ENCODE measurements around the gene SNX18.

SNX18 gene

GRCh38 chr5:54541823-54542783 is 24.5 kb downstream of the SNX18 start:
- no peak for DNase-seq (ENCODE audit: low read depth)

GRCh38 chr5:54544044-54544443 is 26.5 kb downstream of the SNX18 start:
- DNase-seq (ENCODE audit: low read depth): no peak

DNA sequence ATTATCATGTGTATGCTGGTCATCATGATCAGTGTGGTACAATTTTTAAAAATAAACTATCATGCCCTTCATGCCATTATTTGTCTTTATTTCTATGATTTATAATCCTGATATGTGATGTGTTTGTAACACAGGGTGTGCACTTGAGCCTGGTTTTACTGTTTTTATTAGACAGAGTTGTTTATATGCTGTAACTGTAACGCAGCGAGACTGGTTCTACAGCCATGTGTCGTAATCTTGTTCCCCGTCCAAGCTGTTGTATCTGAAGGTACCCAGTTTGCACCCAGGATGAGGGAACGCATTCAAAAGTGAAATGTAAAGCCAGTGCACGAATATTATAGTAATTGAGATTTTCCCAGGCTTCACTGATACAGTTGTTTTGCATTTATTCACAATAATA is 28.2 kb downstream of the SNX18 start:
- DNase-seq (ENCODE audit: low read depth): no peak

- no peak for DNase-seq (ENCODE audit: low read depth)
Observed at GRCh38 chr5:54547711-54548250, 30.2 kb downstream of the SNX18 start.

DNA sequence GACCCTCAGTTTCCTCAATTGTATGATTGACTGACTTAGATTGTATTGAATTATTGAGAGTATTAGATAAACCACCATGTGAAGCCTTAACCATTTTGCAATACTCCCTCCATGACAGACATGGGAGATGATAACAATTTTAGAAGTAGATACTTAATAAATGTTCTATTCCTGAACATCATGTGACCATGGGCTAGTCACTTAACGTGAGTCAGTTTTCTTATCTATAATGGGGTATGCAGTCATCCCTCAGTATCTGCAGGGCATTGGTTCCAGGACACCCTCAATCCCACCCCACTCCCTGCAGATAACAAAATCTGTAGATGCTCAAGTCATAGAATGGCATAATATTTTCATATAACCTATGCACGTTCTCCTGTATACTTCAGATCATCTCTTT is 31.0 kb downstream of the SNX18 start:
- DNase-seq (ENCODE audit: low read depth): no peak

- DNase-seq (ENCODE audit: low read depth): no peak
Observed at GRCh38 chr5:54551292-54551691, 33.7 kb downstream of the SNX18 start.

DNA sequence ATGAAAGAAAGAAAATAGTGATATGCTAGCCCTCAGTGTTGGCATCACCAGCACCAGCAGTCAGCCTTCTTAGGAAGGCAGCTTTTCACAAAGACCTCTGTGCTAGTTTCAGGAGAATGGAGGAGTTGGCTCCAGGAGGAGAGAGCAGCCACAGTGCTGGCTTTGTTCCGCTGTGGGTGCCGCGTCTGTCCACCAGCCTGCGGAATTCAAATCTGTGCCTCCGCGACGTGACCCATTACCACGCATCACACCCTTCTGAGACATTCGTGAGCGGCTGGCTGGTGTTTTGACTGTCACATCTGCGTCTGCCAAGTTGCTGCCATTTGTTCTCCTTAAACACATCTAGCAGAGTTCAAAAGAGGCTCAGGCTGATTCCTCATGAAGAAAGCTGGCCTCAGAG is 34.4 kb downstream of the SNX18 start:
- DNase-seq (ENCODE audit: low read depth): no peak

- DNase-seq (ENCODE audit: low read depth): no peak
Observed at GRCh38 chr5:54552446-54552845, 34.9 kb downstream of the SNX18 start.

GRCh38 chr5:54553659-54554207 is 36.2 kb downstream of the SNX18 start:
- DNase-seq (ENCODE audit: low read depth): no peak

DNA sequence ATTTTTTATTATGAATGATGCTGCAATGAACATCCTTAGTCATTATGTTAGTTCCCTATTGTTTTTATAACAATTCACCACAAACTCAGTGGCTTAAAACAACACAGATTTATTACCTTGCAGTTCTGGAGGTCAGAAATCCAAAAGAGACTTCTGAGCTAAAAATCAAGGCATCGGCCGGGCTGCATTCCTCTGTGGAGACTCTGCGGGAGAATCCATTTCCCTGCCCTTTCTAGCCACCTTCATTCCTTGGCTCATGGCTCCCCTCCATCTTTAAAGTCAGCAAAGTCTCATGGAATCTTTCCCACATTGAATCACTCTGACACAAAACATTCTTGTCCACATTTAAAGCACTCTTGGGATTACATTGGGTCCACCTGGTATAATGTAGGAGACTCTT is 38.6 kb downstream of the SNX18 start:
- DNase-seq (ENCODE audit: low read depth): no peak

DNA sequence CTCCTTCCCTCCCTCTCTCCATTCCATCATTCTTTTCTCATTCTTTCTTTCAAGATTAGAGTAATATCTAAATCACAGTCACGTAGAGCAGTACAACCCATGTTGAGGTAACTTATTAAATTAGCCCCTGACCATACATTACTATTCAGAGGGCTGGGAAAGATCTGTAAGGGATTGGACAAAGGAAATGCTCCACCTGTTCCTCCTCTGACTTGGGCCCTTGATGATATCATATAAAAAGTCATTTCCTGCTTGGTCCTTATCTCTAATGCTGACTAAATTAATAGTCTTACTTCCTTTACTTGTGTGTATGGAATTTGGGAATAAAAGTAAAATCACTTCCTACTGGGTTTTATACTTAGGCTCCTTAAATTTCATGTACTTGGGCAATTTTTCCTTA is 40.8 kb downstream of the SNX18 start:
- DNase-seq (ENCODE audit: low read depth): no peak

- no peak for DNase-seq (ENCODE audit: low read depth)
Observed at GRCh38 chr5:54561651-54562050, 44.1 kb downstream of the SNX18 start.

- DNase-seq (ENCODE audit: low read depth): no peak
Observed at GRCh38 chr5:54563083-54563761, 45.7 kb downstream of the SNX18 start.

DNA sequence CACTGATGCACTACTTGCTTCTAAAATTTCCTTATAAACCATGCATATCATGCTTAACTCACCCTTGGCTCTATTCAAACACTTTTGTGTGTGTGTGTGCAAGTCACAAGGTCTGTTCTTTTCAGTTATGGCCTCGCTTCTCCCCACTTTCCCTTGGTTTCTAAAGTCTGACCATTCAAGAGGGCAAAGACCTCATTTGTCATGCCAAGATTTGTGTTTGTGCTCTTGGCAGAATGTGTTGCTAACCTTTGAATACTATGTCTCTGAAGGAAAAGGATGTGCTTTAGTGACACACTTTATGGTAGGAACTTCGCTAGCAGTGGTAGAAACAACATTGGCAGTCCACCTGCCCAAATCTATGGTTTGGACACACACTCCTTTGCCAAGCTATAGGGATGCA is 50.4 kb downstream of the SNX18 start:
- no peak for DNase-seq (ENCODE audit: low read depth)

- DNase-seq (ENCODE audit: low read depth): no peak
Observed at GRCh38 chr5:54570916-54571315, 53.4 kb downstream of the SNX18 start.

DNA sequence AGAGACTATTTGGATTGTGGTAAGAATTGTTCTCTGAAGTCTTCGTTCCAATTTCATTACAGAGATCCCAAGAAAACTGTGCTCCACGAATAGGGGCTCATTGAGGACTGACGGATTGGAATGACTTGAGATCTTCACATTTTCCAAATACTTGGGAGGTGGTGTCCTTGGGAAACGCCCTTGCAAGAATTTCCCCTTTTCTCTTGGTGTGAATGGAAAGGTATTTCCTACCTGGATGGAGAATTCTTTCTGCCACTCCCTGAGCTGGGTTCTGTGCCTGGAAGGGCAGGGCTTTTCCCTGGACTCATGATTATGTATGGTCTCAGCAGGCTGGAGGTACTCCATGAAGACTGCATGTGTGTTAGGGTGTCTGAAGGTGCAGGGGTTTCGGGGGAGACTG is 53.9 kb downstream of the SNX18 start:
- DNase-seq (ENCODE audit: low read depth): no peak

DNA sequence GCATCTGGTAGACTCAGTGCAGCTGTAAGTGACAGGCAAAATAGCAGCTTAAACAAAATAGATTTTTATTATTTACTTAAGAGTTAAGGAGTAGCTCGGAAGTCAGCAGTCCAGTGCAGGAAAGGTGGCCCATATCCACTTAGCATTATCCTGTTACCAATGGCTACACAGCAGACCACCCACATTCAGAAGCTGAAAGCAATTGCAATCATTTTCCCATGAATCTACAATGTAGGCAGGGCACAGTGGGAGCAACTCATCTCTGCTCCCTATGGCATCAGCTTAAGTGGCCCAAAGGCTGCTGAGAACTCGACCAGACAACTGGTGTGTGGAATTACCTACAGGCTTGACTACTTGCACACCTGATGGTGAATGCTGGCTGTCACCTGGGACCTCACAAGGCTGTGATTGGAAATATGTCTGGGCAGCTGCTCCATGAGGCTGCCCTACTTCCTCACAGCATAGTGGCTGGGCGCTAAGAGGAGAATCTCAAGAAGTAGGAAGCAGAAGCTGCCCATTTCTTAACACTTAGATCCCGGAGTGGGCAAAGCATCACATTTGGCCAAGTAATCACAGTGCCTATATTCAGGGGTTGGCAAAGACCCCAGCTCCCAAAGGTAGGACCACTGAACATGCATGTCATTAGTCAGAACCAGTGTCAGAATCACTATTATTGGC is 56.4 kb downstream of the SNX18 start:
- no peak for DNase-seq (ENCODE audit: low read depth)

- no peak for DNase-seq (ENCODE audit: low read depth)
Observed at GRCh38 chr5:54577528-54577927, 60.0 kb downstream of the SNX18 start.

GRCh38 chr5:54577937-54578653 is 60.5 kb downstream of the SNX18 start:
- DNase-seq (ENCODE audit: low read depth): no peak

- no peak for DNase-seq (ENCODE audit: low read depth)
Observed at GRCh38 chr5:54579591-54580295, 62.2 kb downstream of the SNX18 start.
